Left ventricle myocardium inferior (tissue), 1 donor: ENCODE measurements around the gene MGAT4C. TPM values are rescaled to one million over a fixed set of nuclear protein-coding genes. Genes with fewer than 3 reads are reported as not detected.

ENCODE experiments used
- DNase-seq: peaks from one replicate; pipeline ENCODE4 v3.0.0-alpha.2; 2020
- H3K27ac ChIP-seq: fragments of 200-600 bp; replicated peaks from 2 replicates; pipeline ENCODE4 v1.8.0; 2021
- H3K27me3 ChIP-seq: fragments of 200-600 bp; 2 replicates; pipeline ENCODE4 v1.8.0; 2021; ENCODE audit warnings: low read depth
- H3K36me3 ChIP-seq: fragments of 200-600 bp; 2 replicates; pipeline ENCODE4 v1.8.0; 2021
- H3K4me1 ChIP-seq: fragments of 200-600 bp; 2 replicates; pipeline ENCODE4 v1.8.0; 2021
- H3K4me3 ChIP-seq: fragments of 200-600 bp; 2 replicates; pipeline ENCODE4 v1.8.0; 2021; ENCODE audit warnings: mild to moderate bottlenecking, moderate library complexity
- H3K9me3 ChIP-seq: fragments of 200-600 bp; replicated peaks from 2 replicates; pipeline ENCODE4 v1.8.0; 2021
- intact Hi-C: fragments of 100-400 bp; cut with micrococcal nuclease; formaldehyde crosslinking; loops from one replicate; pipeline ENCODE4 v1.11.0; 2022
- total RNA-seq: library from RNA; stranded (reverse); fragmentation: NEBNext Ultra II Directional; extraction: Animal tissue kit (Norgen Biotek cat#: 25700); gene quantifications from one replicate; pipeline ENCODE4 v1.2.1, GENCODE V29; 2021
- TF ChIP-seq, protein P1 (sequence below): fragments of 200-600 bp; IDR thresholded peaks from 2 replicates; pipeline ENCODE4 v1.8.0; 2021; ENCODE audit warnings: antibody characterized with exemption, mild to moderate bottlenecking, borderline replicate concordance
- donor health status: DM: no; HTN: yes; CAD: no; lungs with severe emphysema.

MGAT4C gene
- total RNA-seq, 1 donor from 2014 or later: 5.4 TPM

DNA sequence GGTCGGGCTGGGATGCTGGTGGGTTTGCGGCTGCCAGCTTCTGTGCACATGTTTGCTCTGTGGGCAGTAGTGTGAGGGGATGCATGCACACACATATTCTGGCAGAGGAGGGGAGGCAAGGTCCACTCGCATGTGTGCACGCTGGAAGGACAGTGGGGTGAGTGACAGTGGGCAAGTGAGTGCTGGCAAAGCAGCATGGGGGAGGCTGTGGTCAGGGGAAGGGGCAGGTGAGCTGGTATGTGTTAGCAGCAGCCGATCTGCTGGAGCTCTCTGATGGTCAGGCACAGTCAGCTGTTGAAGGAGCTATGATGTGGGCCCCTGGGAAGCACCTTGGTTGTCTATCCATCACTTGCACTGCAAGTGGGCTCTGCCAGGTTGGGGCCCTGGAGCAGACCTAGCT is 211.8 kb downstream of the MGAT4C start:
- Histone ChIP-seq H3K27ac (no peak overlapping the region), H3K4me1 (no peaks in the 10 kb centered on the region), H3K36me3 (no peaks in the 10 kb centered on the region), H3K4me3 (no peak overlapping the region), H3K27me3 (no peaks in the 10 kb centered on the region), H3K9me3 (peaks cover 20% of the 10 kb centered on the region)
- TF ChIP-seq, protein P1, sequence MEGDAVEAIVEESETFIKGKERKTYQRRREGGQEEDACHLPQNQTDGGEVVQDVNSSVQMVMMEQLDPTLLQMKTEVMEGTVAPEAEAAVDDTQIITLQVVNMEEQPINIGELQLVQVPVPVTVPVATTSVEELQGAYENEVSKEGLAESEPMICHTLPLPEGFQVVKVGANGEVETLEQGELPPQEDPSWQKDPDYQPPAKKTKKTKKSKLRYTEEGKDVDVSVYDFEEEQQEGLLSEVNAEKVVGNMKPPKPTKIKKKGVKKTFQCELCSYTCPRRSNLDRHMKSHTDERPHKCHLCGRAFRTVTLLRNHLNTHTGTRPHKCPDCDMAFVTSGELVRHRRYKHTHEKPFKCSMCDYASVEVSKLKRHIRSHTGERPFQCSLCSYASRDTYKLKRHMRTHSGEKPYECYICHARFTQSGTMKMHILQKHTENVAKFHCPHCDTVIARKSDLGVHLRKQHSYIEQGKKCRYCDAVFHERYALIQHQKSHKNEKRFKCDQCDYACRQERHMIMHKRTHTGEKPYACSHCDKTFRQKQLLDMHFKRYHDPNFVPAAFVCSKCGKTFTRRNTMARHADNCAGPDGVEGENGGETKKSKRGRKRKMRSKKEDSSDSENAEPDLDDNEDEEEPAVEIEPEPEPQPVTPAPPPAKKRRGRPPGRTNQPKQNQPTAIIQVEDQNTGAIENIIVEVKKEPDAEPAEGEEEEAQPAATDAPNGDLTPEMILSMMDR: no peak
- intact Hi-C loops: no loop called here
- DNase-seq: no peak

GRCh38 chr12:86042062-86042461 is 214.1 kb downstream of the MGAT4C start:
- TF ChIP-seq, protein P1: no peak
- H3K9me3 ChIP-seq: peaks cover 39% of the 10 kb centered on the region
- intact Hi-C loops: no loop called here

DNA sequence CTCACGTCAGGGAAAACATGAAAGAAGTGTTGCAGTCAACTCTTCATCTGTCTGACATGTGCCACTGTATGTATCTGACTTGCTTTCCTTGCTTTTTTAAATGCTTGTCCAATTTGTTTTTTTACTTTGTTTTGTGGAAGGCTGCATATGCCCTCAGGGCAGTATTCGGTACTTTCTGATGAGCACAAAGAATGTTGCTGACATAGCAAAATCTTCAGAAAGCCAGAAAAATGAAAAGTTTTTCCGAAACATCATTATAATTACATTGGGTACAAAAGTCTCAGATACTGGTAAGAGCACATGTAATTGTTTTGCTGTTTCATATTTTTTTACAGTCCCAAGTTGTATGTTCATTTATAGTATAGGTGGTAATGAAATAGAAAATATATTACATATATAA is 237.8 kb downstream of the MGAT4C start:
- Histone ChIP-seq H3K4me1 (no peaks in the 10 kb centered on the region), H3K27ac (no peak overlapping the region), H3K27me3 (no peaks in the 10 kb centered on the region), H3K4me3 (no peak overlapping the region), H3K9me3 (no peaks in the 10 kb centered on the region), H3K36me3 (no peaks in the 10 kb centered on the region)
- TF ChIP-seq, protein P1: no peak
- DNase-seq: no peak
- intact Hi-C loops: no loop called here

More at GRCh38 chr12:86042062-86042461, 214.1 kb downstream of the MGAT4C start:
- no peaks in the 10 kb centered on the region for H3K27me3 ChIP-seq
- DNase-seq: no peak
- H3K4me1 ChIP-seq: no peaks in the 10 kb centered on the region
- H3K36me3 ChIP-seq: no peaks in the 10 kb centered on the region
- no peak overlapping the region for H3K27ac ChIP-seq
- H3K4me3 ChIP-seq: no peak overlapping the region

GRCh38 chr12:86015026-86015425 is 241.2 kb downstream of the MGAT4C start:
- H3K4me1 ChIP-seq: no peaks in the 10 kb centered on the region
- TF ChIP-seq, protein P1: no peak
- intact Hi-C loops: no loop called here
- no peak overlapping the region for H3K27ac ChIP-seq
- no peak overlapping the region for H3K4me3 ChIP-seq
- DNase-seq: no peak
- no peaks in the 10 kb centered on the region for H3K36me3 ChIP-seq
- H3K9me3 ChIP-seq: no peaks in the 10 kb centered on the region
- no peaks in the 10 kb centered on the region for H3K27me3 ChIP-seq

GRCh38 chr12:86006727-86007126 is 249.5 kb downstream of the MGAT4C start:
- no peak overlapping the region for H3K4me3 ChIP-seq
- H3K4me1 ChIP-seq: no peaks in the 10 kb centered on the region
- intact Hi-C loops: no loop called here
- no peaks in the 10 kb centered on the region for H3K36me3 ChIP-seq
- H3K27ac ChIP-seq: no peak overlapping the region
- H3K27me3 ChIP-seq: no peaks in the 10 kb centered on the region
- DNase-seq: no peak
- no peaks in the 10 kb centered on the region for H3K9me3 ChIP-seq
- TF ChIP-seq, protein P1: no peak

- peaks cover 21% of the 10 kb centered on the region for H3K9me3 ChIP-seq
- TF ChIP-seq, protein P1: no peak
- DNase-seq: no peak
- no peaks in the 10 kb centered on the region for H3K36me3 ChIP-seq
- no peak overlapping the region for H3K27ac ChIP-seq
- H3K27me3 ChIP-seq: no peaks in the 10 kb centered on the region
- H3K4me3 ChIP-seq: no peak overlapping the region
- intact Hi-C loops: no loop called here
- no peaks in the 10 kb centered on the region for H3K4me1 ChIP-seq
These were observed 258.1 kb downstream of the MGAT4C start for GRCh38 chr12:85998074-85998473.
